ENCODE results near the gene VSTM1. TPM values are rescaled to one million over a fixed set of nuclear protein-coding genes. Genes with fewer than 3 reads are reported as not detected.
"Not testable (repeated sequence)": the region's sequence is repeated elsewhere in the genome, so short reads cannot be mapped to it uniquely, and the experiment has no call there.

The VSTM1 gene, protein sequence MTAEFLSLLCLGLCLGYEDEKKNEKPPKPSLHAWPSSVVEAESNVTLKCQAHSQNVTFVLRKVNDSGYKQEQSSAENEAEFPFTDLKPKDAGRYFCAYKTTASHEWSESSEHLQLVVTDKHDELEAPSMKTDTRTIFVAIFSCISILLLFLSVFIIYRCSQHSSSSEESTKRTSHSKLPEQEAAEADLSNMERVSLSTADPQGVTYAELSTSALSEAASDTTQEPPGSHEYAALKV
- not detected for total RNA-seq

DNA sequence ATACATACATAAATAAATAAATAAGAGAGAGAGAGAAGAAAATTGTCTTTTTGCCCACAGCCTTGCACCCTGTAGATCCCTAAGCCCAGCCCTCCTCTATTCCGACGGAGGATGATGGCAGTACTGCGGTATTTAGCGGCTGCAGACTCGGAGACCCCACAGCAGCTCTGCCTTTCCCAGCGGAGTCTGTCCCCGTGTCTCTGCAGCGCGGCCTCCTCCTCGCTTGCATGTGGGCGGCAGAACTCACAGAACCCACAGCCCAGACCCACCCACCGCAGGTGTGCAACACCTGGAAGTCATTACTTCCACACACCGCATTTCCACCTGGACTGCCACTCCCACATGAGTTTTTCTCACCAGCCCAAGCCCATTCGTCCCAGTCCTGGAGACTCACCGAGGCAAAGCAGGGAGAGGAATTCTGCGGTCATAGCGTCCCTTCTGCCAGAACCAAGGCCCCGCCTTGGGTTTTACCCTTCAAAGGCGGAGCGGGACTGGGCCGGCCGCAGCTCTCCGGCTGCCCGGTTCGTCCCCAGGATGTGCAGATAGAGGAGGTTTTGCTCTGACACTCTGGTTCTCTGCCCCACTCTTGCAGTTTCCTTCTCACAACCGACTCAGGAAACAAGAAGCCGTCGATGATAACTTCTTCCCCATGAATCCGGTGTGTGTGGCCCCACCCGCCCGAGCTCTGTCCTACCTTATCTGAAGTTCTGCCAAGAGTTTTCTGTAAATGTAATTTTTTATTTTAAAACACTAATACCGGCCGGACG lies at the start of gene VSTM1:
Gene VSTM1, minus strand, starts transcription at position 548 of the 767 bp plus-strand sequence. Its CDS starts 120 bp downstream, at position 428.
- no peak for DNase-seq

DNA sequence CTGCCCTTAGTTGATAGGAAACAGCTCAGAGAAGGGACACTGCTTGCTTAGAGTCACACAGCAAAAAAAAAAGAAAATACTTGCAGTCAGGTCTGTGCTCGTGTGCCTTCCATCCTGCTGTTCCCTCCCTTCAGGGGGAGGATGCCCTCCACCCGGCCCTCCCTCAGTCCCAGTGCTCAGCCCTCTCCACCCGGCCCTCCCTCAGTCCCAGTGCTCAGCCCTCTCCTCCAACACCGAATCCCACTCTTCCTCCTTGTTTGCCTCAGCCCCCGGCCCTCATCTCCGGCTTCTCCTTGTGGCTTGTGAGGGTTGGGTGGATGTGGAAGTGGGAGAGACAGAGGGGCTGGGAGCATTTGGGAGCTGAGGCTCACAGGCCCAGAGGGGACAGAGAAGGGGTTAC lies 46.0 kb upstream of the VSTM1 start:
- DNase-seq: no peak

DNA sequence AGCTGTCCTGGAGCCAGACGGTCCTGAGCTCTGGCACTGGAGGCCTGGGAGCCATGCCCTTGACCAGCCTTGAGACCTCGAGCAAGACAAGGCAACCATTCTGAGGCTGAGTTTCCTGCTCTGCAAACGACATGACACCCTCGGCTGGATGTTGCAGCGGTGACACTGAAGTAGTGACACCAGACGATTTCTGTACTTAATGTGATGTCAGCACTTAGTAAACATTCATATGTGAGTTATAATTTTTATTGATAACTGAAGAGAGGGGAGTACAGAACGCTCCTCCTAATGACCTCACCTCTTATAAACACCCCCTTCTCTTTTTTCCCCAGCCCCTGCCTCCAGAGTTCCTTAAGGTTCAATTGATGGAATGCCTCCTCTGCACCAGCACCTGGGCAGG lies 44.8 kb upstream of the VSTM1 start:
- DNase-seq: no peak

DNA sequence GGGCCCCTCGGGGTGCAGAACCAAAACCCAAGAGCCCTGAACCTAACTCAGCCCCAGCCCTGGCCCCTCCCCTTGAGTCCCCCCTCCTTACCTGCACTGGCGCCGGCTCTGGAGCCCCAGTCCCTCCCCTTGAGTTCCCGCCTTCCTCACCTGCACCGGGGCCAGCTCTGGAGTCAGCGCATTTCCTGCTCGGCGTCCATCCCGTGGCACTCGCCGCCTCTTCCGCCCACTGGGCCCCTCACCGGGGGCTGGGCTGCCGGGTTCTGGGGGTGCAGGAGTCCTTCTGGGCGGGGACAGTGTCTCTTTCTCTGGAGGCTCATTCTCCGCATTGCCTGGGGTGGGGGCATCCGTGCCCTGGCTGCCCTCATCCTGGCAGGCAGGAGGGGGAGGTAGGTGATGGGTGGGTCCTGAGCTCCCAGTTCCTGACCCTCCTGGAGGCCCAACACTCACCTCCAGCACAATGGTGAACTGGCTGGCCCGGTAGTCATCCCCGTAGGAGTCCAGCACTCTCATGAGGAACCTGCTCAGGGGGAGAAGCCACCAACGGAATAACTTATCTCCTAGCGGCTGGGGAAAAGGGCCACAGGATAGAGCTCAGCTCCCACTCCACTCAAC lies 44.3 kb upstream of the VSTM1 start:
- DNase-seq: no peak

DNA sequence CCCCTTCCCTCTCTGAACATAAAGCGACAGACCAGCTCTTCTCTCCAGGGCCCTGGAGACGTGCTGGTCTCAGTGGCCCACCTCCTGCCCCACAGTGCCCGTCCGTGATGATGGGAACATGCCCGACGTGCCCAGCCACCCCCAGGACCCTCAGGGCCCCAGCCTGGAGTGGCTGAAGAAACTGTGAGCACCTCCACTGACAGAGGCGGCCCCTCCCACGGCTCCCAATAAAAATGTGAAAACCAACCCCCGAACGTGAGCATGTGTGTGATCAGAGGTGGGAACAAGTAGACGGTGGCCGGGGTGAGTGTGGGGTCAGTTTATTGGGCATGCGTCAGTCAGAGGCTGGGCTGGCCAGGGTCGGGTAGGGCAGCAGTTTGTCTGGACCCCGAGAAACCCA lies 43.0 kb upstream of the VSTM1 start:
- no peak for DNase-seq

DNA sequence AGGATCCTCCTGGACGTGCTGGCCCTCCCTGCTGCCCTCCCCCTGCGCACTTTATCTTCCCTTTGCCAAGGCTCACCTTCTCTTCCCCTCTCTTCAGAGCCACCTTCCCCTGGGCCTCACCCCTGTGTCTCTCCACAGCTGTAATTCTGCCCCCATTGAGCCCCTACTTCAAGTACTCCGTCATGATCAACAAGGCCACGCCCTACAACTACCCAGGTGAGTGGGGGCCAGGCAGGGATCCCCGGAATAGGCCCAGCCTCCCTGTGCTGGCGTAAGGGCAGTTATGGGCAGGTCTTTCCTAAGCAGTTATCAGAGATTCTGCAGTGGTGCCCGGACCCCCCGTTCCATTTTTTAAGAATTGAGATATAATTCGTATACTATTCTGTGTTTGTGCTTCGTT lies 42.1 kb upstream of the VSTM1 start:
- DNase-seq: no peak

DNA sequence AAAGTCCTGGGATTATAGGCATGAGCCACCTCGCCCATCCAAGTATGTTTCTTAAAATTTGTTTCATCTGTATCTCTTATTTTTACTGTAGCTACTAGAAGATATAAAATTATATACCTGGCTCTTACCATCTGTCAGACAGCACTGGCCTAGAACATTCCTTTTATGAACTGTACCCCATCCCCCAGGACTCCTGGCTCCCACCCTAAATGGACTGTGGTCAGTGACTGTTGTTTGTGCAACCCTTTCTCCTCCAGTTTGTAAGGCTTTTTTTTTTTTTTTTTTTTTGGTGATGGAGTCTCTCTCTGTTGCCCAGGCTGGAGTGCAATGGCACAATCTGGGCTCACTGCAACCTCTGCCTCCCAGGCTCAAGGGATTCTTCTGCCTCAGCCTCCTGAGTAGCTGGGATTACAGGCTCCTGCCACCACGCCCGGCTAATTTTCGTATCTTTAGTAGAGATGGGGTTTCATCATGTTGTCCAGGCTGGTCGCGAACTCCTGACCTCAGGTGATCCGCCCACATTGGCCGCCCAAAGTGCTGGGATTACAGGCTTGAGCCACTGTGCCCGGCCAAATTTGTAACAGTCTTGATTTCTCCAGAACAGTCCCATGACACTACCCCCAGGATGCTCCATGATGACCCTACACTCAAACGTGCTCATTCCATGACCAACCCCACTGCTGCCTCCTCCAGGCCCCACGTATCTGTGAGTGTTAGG lies 41.5 kb upstream of the VSTM1 start:
- no peak for DNase-seq

DNA sequence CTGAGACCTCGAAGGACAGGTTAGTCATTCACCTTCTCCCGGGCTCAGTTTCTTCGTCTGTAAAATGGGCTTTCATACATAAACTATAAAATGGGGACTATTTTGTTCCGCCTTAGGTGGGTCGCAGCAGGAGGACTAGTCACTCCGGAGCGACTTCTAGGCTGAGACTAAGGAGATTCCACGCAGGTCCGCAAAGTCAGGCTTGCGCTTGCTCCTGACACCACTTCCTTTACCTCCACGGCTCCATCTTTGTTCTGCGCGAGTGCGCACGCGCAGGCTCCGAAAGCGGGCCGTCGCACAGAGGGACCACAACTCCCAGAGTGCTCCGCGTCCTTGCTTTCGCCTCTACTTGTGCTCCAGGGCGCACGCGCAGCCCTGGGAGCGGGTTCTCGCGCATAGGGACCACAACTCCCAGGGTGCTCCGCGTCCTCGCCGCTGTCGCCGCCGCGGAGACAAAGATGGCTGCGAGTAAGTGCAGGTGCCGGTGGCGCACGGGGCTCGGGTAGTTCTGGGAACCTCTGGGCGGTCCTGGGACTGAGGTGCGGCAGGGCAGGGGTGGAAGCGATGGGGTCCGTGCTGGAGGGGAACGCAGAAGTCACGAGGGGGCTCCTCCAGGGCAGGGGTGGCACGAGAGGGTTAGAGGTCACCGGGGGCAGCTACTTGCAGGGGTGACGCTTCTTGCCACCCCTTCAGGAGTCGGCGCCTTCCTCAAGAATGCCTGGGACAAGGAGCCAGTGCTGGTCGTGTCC lies 38.9 kb upstream of the VSTM1 start, which contains the start of gene NDUFA3:
Gene NDUFA3, plus strand, starts transcription at position 435 of the 749 bp plus-strand sequence. Its CDS starts 24 bp downstream, at position 459.
- peak; percentile 98 for DNase-seq

DNA sequence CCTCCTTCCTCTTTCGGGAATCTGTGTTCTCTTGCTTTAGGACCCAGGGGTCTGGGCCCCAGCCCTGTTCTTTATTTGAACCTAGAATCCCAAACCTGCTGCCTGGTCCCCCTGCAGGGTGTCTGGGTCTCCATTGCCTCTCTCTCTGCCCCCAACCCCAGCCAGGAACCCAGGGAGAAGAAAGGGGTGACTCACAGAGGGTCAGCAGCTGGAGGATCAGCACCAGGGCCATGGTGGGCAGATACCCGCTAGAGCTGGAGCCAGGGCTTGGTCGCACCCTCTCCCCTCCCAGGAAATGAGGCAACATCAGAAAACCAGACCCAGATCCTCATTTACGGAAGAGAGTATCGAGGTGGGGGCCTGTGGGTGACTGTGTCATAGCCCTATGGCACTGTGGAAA lies 36.9 kb upstream of the VSTM1 start, which contains the start of gene OSCAR:
Gene OSCAR, minus strand, starts transcription at position 243 of the 400 bp plus-strand sequence. Its CDS starts 11 bp downstream, at position 232.
- no peak for DNase-seq

DNA sequence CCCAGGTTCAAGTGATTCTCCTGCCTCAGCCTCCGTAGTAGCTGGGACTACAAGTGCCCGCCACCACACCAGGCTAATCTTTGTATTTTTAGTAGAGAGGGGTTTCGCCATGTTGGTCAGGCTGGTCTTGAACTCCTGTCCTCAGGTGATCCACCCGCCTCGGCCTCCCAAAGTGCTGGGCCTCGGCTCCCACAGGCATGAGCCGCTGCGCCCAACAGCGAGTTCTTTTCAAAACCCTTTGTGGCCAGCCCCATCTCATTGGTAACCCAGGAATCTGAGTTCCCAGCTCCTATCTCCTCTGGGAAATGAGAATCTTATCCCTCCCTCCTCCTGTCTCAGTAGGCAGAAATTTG lies 36.2 kb upstream of the VSTM1 start:
- DNase-seq: not testable (repeated sequence)

DNA sequence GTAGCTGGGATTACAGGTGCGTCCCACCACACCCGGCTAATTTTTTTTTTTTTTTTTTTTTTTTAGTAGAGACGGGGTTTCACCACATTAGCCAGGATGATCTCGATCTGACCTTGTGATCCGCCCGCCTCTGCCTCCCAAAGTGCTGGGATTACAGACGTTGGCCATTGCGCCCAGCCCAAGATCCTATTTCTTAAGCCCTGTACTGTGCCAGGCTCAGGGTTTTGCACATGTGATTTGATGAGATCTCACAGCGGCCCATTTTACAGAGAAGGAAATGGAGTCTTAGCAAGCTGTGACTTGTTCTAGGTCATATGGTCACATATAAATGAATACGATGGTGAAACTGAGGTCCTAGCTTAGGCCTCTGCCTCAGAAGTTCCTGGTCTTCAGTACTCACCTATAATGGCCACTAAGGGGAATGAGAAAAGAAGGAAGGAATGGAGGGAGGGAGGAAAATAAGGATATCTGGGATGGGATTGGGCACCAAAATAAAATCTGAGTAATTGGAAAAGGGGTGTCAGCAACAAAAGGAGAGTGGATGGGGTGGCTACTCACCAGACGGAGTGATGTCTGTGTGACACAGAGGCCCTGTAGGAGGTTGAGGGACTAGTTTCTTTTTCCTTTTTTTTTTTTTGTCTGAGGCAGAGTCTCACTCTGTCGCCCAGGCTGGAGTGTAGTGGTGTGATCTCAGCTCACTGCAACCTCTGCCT lies 35.6 kb upstream of the VSTM1 start:
- no peak for DNase-seq

DNA sequence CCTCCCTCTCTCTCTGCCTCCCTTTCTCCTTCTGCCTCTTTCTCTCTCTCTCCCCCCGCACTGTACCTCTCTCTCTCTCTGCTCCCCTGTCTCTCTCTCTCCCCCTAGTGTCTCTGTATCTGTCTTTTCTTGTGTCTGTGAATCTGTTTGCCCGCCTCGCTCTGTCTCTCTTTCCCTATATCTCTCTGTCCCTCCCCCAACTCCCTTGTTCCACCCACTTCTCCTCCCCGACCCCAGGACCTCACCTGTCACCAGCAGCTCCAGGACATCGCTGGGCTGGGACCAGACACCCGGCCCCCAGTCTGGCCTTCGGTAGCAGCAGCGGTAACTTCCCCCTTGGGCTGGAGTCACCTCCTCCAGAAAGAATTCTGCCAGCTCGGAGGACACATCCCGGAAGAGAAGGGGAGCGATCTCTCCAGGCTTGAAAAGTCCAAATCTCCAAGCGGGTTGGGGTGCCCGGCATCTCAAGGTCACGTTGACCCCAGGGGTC lies 33.0 kb upstream of the VSTM1 start:
- no peak for DNase-seq

DNA sequence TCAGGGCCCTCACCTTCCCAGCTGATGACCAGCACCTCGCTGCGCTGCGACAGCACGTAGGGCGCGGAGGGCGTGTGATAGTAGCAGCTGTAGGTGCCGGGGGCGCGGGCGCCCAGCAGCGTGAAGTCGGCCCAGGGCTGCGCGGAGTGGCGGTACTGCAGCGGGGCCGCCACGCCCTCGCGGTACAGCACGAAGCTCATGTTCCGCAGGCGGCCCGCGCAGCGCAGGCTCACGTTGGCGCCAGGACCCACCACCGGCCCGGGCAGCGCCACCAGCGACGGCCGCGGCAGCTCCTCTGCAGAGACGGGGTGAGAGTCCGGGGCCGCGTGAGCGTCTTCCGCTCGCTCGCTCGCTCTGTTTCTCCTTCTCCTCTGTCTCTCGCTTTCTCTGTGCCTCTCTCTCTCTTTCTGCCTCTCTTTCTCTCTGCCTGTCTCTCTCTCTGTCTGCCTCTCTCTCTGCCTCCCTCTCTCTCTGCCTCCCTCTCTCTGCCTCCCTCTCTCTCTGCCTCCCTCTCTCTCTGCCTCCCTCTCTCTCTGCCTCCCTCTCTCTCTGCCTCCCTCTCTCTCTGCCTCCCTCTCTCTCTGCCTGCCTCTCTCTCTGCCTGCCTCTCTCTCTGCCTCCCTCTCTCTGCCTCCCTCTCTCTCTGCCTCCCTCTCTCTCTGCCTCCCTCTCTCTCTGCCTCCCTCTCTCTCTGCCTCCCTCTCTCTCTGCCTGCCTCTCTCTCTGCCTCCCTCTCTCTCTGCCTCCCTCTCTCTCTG lies 32.3 kb upstream of the VSTM1 start:
- peak; percentile 35 for DNase-seq

DNA sequence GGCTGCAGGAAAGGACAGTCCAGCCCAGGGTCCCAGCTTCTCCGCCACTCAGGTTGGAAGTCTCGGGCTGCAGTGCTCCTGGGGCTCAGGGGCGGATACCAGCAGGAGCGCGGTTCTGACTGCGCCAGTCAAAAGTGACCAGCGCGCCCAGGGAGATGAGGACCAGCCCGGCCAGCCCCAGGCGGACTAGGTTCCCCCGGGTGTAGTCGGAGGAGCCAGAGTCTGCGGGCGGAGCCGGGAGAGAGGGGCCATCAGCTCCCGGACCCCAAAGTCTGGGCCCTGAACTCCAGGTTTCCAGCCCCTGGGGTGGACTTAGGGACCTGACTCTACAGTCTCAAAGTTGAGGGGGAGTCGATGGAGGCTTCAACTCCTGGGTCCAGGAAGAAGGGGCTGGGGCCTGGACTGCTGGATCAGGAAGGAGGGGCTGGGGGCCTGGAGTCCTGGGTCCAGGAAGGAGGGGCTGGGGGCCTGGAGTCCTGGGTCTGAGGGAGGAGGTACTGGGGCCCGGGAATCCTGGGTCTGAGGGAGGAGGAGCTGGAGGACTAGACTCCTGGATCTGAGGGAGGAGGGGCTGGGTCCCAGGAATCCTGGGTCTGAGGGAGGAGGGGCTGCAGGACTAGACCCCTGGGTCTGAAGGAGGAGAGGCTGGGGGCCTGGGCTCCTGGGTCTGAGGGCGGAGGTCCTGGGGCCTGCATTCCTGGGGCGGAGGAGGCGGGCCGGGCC lies 31.6 kb upstream of the VSTM1 start:
- DNase-seq: no peak

DNA sequence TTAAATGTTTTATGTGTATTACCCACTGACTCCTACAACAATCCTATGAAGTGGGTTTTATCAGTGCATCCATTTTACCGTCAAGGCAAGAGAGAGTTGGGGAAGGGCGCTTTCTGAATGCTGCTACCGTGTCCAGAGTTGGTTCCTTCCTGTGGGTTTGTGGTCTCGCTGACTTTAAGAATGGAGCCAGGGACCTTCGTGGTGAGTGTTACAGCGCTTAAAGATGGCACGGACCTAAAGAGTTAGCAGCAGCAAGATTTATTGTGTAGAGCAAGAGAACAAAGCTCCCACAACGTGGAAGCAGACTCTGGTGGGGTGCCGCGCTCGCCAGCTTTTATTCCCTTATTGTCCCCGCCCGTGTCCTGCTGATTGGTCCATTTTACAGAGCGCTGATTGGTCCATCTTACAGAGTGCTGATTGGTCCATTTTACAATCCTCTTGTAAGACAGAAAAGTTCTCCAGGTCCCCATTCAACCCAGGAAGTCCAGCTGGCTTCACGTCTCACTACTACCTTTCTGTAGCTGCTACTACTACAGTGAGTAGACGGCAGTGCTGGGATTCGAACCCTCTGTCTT lies 30.8 kb upstream of the VSTM1 start:
- no peak for DNase-seq

DNA sequence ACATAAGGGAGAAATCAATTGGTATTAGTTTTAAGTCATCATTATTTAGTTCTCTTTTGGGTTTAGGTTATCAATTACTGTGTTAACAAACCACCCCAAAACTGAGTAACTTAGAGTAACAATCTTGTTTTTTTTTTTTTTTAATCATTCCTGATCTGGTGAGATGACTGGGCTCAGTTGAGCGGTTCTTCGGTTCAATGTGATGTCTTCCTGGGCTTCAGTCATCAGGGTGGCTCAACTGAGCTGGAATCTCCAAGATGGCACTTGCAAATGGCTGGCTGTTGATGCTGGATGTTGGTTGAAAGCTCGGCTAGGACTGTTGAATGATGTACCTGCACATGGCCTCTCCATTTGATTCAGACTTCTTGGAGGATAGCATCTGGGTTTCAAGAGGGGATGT lies 20.7 kb upstream of the VSTM1 start:
- DNase-seq: no peak

DNA sequence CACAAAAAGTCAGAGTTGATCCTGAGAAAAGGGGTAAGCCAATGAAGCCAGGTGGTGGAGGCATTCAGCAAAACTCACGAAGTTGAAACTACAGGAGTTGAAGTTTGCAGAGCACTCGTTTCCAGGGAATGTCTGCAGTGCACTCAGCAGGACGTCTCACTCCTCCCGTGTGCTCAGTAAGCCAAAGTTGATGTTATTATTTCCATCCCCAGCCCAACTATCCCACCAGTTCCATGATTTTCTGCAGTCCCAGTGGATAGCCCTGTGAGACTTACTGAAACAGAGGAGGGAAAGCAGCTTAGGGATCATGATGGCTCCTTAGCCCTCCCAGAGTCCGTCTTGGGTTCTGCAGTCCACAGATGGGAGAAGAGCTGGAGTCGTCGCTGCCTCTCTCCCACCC lies 17.3 kb upstream of the VSTM1 start, which contains the start of gene TARM1:
Gene TARM1, minus strand, starts transcription at position 334 of the 400 bp plus-strand sequence. Its CDS starts 25 bp downstream, at position 309.
- no peak for DNase-seq

DNA sequence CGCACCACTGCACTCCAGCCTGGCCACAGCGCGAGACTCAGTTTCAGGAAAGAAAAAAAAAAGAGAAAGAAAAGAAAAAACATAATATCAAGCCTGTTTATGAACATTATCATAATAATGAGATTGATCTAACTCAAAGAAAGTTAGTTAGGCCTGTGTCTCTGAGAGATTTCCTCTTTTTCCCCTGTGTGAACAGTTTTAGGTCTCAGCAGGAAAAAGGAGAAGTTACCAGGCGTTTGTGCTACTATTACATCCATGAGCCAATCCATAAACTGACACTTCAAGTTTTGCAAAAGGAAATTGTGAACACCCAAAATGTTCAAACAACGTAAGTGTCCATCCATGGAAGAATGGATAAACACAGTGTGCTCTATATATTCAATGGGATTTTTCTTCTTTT lies 13.6 kb upstream of the VSTM1 start:
- DNase-seq: no peak

DNA sequence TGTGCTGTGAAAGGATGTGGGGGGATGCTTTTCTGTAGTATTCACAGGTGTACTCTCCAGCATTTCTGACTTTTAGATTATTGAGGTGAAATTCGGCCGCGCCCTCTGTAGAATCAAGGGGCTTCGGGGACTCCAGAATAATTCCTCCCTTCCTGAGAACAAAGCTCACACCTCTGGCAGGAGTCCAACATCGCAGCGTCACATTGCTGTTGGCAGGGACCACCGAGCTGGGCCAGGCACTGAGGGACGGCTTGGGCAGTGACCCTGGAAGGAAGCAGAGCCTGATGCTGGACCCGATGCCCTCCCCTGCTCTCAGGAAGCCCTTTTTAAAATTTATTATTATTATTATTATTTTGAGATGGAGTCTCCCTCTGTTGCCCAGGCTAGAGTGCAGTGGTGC lies 11.2 kb upstream of the VSTM1 start:
- DNase-seq: no peak

DNA sequence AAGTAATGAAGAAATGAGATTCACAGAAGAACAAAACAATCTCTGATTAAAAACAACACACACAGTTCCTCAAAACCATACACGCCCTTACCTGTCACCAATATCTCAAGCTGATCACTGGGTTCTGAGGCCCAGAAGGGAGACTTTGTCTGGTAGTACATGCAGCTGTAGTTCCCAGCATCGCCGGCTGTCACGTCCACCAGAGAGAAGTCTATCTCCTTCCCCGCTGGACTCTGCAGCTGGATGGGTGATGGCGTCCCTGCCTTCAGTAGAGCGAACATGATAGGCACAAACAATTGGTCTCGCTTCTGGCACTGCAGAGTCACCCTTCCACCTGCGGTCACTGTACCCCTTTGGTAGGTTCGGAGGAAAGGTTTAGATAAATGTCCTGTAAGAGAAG lies 10.1 kb upstream of the VSTM1 start:
- DNase-seq: no peak

All from effector CD4-positive, alpha-beta T cell (primary cell).